T1000 (cell line): ENCODE measurements around the gene CACNA1C.

ENCODE experiments used
- DNase-seq: peaks from one replicate; lab custom pipeline; 2025; ENCODE audit warnings: mixed read lengths; lab: John Stamatoyannopoulos, UW

Gene CACNA1C

DNA sequence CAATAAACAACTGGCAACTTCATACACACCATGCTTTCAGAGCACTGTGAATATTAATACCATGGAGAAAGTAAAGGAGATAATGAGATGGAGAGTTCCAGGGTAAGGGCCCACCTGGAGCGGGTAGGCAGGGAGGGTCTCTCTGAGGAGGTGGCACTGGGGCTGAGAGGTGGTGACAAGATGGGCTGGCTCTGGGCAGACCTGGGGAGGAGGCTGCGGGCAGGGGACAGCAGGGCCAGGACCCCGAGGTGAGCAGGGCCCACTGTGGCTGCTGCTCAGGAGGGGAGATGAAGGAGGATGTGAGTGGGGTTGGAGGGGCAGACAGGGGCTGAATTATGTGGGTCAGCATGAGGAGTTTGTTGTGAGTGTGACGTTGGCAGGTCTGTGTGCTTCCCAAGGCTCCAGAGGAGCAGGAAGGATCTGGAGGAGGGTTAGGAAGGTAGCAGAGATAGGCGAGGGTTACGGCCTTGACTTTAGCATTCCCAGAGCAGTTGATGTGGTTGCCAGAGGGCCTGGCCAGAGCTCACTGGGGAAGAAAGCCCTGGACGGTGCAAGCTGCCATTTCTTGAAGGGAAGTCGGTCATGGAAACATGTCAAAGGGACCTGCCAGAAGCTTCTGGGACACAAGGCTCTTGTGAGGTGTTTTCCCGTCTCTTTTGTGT, 88.2 kb downstream of the CACNA1C start:
- no peak for DNase-seq

DNA sequence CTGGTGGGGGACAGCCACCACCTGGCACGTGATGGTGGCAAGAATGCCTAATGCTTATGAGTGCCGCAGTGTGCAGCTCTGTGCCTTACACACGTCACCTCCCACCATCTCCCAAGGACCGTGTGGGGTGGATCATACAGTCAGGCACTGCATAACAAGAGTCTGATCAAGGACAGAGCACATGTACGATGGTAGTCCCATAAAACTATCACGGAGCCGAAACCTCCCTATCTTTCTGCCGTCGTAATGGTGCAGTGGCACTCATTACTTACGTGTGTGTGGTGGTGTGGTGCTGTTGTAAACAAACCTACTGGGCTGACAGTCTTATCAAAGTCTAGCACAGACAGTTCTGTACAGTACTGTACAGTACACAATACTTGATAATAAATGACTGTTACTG, 89.3 kb downstream of the CACNA1C start:
- no peak for DNase-seq

DNA sequence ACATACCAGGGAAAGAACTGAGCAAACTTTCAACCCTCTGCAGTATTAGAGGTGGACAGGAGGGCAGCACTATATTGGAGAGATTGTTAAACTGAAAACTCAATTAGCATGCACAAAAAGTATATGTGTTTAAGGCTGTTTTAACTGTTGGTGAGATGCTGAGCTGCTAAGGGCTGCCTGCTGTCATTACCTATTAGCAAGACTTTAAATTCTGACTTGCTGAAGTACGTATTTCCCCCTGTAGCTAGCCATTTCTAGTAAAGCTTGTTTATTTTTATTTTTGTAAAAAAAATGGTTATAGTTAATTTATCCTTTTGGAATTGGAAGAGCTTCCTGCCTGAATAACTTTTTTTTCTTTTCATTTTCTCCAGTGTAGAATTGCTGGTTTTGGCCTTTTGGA, 92.2 kb downstream of the CACNA1C start:
- DNase-seq, result no peak

DNA sequence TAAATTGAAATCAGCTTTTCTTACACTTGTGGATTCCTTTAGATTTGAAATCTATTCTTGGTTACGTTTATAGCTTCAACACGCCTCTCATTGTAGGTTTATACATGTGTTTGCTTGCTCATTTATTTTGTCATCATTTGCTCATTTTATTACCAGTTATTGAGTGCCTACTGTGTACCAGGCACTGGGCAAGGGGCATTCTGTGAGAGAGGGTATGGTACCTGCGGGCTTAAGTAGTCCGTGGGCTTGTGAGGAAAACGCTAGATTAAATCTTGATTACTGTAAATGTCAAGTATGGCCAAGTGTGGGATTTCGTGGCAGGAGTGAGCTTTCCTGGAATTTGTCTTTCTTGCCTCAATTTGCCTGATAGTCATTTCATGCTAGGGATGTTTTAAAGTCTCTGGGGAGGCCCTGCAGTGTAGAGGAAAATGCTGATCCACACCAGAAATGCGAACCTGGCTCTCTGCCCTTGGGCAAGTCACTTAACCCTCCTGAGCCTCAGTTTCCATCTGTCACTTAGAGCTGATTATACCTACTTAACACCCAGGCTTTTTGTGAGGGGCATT, 92.7 kb downstream of the CACNA1C start:
- DNase-seq, result no peak

DNA sequence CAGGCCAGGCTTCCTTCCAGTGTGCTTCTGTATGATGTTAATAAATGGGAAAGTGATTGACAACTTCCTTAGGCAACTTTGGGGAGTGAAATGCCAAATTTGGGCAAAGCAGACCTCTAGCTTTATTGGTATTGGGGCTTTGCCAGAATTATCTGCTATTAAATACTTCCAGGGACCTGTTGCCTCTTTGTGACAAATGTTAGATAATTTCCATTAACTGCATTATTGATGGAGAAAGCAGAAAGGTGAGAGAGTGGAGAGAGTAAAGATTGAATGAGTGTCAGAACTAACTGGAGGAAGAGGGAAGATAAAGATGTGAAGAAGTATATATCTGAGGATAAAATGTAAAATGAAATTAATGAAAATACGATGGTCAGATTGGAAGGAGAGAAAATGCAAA, 94.5 kb downstream of the CACNA1C start:
- DNase-seq, result no peak

GRCh38 chr12:2149091-2149490, 96.3 kb downstream of the CACNA1C start:
- no peak for DNase-seq

GRCh38 chr12:2150833-2151232, 98.0 kb downstream of the CACNA1C start:
- no peak for DNase-seq

GRCh38 chr12:2151391-2151790, 98.6 kb downstream of the CACNA1C start:
- DNase-seq, result no peak

GRCh38 chr12:2152134-2152533, 99.3 kb downstream of the CACNA1C start:
- DNase-seq, result no peak

GRCh38 chr12:2154050-2154449, 101.3 kb downstream of the CACNA1C start:
- DNase-seq, result no peak

DNA sequence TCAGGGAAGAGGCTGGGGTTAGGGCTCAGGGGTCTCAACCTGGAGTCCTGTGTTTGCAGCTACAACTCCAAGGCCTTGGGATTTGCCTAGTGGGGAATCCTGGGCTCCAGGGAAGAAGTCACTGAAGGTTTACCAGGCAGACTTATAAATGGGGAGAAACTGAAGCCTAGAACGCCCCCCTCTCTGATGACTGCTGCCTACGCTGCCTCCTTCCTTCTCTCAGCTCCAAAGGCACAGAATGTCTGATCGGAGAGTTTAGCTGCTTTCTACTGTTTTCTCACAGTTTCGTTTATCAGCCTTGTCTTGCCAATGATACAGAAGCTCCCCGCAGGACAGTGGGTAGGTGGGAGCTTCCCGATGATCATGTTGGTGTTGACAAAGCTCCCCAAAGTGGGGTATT, 101.7 kb downstream of the CACNA1C start:
- DNase-seq, result no peak

- DNase-seq, result no peak
Observed at GRCh38 chr12:2156333-2156732, 103.5 kb downstream of the CACNA1C start.

- no peak for DNase-seq
Observed at GRCh38 chr12:2160043-2160442, 107.3 kb downstream of the CACNA1C start.

GRCh38 chr12:2161473-2161872, 108.7 kb downstream of the CACNA1C start:
- no peak for DNase-seq

DNA sequence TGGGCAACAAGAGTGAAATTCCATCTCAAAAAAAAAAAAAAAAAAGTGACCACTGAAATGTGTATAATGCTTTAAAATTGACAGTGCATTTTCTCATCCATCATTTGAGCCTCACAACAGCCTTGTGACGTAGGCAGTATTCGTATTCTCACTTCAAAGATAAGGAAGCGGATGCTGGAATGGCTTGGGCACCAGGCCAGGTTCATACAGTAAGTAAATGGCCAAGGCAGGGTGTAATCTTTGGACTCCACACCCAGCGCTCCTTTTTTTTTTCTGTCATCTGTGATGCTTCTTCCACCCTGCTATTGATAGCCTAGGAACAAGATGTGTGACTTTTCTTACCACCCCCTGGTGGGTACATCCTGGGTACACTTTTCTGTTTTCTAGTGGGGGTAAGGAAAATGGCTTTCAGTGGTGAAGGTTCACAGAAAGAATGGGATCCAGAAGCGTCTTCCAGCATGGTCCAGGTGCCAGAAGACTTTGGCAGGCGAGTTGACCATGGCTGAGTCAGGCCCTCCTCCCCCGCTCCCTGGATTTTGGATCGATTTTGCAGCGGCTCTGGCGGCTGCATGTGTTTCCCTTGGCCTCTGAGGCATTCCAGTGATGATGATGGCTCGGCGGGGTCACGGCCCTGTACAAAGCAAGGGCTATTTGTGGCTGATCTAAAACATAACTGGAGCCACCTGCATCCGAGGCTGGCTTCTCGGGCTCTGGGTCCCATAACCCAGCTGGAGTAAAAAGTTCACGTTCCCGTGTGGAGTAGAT, 110.6 kb downstream of the CACNA1C start:
- no peak for DNase-seq

GRCh38 chr12:2165021-2165420, 112.2 kb downstream of the CACNA1C start:
- DNase-seq, result no peak

- DNase-seq, result no peak
Observed at GRCh38 chr12:2165927-2166326, 113.1 kb downstream of the CACNA1C start.

DNA sequence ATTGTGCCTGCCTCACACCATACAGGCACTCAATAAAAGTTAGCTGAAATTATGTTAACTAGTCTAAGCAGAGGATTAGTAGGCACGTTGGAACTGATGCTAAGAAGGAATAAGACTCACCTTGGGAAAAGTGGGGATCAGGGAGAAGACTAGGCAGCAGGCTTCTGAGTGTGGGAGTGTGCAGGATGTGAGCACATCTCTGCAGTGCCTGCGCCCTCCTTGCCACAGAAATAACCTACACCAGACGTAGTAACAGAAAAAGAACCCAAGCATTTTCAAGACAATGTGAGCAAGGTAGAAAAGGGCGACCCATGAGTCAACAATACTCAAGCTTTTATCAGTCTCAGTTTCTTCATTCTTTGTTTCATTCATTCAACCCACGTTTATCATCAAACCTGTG, 113.9 kb downstream of the CACNA1C start:
- DNase-seq, result no peak

GRCh38 chr12:2167231-2167630, 114.4 kb downstream of the CACNA1C start:
- DNase-seq, result no peak

GRCh38 chr12:2168808-2169207, 116.0 kb downstream of the CACNA1C start:
- DNase-seq, result no peak

GRCh38 chr12:2169489-2169888, 116.7 kb downstream of the CACNA1C start:
- DNase-seq, result no peak

DNA sequence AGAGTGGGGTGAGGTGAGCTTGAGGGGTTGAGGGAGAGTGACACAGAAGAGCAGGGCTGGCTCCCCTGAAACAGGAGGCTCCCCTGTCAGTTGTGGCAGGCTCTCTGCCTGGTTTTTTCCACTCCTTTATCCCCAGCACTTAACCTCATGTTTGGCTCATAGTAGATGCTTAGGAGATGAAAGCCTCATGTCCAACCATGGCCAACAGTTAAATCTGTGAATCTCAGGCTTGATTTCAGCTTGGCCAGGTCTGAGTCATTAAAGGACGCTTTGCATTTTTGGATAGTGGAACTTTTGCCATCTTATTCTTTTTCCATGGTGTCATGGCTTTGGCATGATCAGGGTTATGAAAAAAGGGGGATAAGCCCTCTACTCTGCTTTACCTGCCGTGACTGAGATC, 117.2 kb downstream of the CACNA1C start:
- DNase-seq, result no peak

- DNase-seq, result no peak
Observed at GRCh38 chr12:2170376-2170775, 117.6 kb downstream of the CACNA1C start.
